A673 (cell line): Measurements from ENCODE around the gene PTPRK. TPM values are rescaled to one million over a fixed set of nuclear protein-coding genes. Genes with fewer than 3 reads are reported as not detected.
A peak's percentile ranks its signal among the peaks of the same experiment; 100 is the strongest.

Experiments
- BruUV-seq: library from RNA; stranded (reverse); fragments of 400-500 nt; replicated peaks from 2 replicates; lab custom pipeline; 2021; lab: Mats Ljungman, UMichigan
- CTCF ChIA-PET: fragments of 300-600 bp; sonication (Branson Sonifier 250); formaldehyde crosslinking; loops from one replicate; lab custom pipeline; 2022; ENCODE audit warnings: antibody characterized with exemption; lab: Charles Lee
- POLR2A ChIA-PET: fragments of 300-600 bp; sonication (Branson Sonifier 250); formaldehyde crosslinking; loops from one replicate; lab custom pipeline; 2022; ENCODE audit warnings: antibody characterized with exemption; ENCODE audit not compliant: low non-redundant PET; lab: Charles Lee
- DNase-seq: peaks from one replicate; pipeline ENCODE4 v3.0.0-alpha.2; 2015; ENCODE audit warnings: low spot score
- H3K27ac ChIP-seq: fragments of 200-600 bp; sonication (generic); 2 replicates; pipeline ENCODE4 v1.5.1; 2016; ENCODE audit warnings: mixed run types, low read depth, mild to moderate bottlenecking, mixed read lengths, antibody characterized with exemption, low read length; ENCODE audit not compliant: poor library complexity, severe bottlenecking
- H3K27me3 ChIP-seq: fragments of 200-600 bp; sonication (generic); replicated peaks from 2 replicates; pipeline ENCODE4 v1.6.1; 2017; ENCODE audit warnings: mixed run types, low read depth, mild to moderate bottlenecking, mixed read lengths, antibody characterized with exemption, low read length; ENCODE audit not compliant: insufficient read depth, poor library complexity
- H3K36me3 ChIP-seq: fragments of 200-600 bp; sonication (generic); 2 replicates; pipeline ENCODE4 v1.6.1; 2016; ENCODE audit warnings: mixed run types, mild to moderate bottlenecking, mixed read lengths, antibody characterized with exemption, low read length; ENCODE audit not compliant: insufficient read depth, poor library complexity, severe bottlenecking
- H3K4me1 ChIP-seq: fragments of 200-600 bp; sonication (generic); 2 replicates; pipeline ENCODE4 v1.6.1; 2017; ENCODE audit warnings: mixed run types, mild to moderate bottlenecking, mixed read lengths, antibody characterized with exemption, low read length; ENCODE audit not compliant: insufficient read depth, poor library complexity, severe bottlenecking
- H3K4me3 ChIP-seq: fragments of 200-600 bp; sonication (generic); 2 replicates; pipeline ENCODE4 v1.5.1; 2016; ENCODE audit warnings: low read depth, mixed run types, mild to moderate bottlenecking, mixed read lengths, low read length; ENCODE audit not compliant: poor library complexity, severe bottlenecking
- H3K9me3 ChIP-seq: fragments of 200-600 bp; sonication (generic); 2 replicates; pipeline ENCODE4 v1.6.1; 2016; ENCODE audit warnings: mixed run types, low read depth, mild to moderate bottlenecking, mixed read lengths, antibody characterized with exemption, low read length; ENCODE audit not compliant: poor library complexity, severe bottlenecking
- CTCF ChIP-seq: fragments of 300-800, 200-600 bp; sonication (generic); conservative IDR thresholded peaks from 2 replicates; pipeline ENCODE4 v1.5.1; 2017; ENCODE audit warnings: low read depth, mild to moderate bottlenecking, antibody characterized with exemption, low read length, moderate library complexity, mixed read lengths
- EZH2 ChIP-seq: fragments of 200-600 bp; sonication (generic); IDR thresholded peaks from 2 replicates; pipeline ENCODE4 v1.6.1; 2017; ENCODE audit warnings: borderline replicate concordance, low read depth, mild to moderate bottlenecking, mixed read lengths, antibody characterized with exemption, low read length; ENCODE audit not compliant: poor library complexity, severe bottlenecking
- intact Hi-C: fragments of 100-400 bp; cut with micrococcal nuclease; formaldehyde crosslinking; loops from one replicate; pipeline ENCODE4 v1.10.0; 2022; ENCODE audit not compliant: unreplicated experiment
- total RNA-seq: library from RNA; stranded (reverse); gene quantifications from 2 replicates; pipeline ENCODE4 v1.2.3, GENCODE V29; 2021

Gene PTPRK
- total RNA-seq, 1 experiment from 2014 or later = 77.3 TPM

DNA sequence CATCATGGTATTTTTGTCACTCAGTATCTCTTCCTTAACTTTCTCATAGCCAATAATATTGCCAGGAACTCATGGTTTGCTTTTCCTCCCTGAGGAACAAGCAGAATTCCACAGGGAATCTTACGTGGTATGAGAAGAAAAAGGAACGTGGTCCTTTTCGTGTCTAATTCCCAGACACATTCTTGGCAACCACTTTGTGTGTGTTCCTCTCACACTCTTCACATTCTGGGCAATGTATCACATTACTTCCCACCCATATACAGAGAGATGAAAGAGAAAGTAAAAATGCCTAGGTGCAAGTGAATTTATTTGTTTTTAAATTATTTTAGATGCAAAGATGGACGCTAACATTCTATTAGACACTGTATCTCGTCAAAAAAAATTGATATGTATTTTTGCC lies 102.7 kb downstream of the PTPRK start:
- peaks cover 9% of the 10 kb centered on the region for H3K9me3 ChIP-seq
- BruUV-seq = no TSS peak
- TF ChIP-seq CTCF (no peak), EZH2 (no peak)
- no peaks in the 10 kb centered on the region for H3K36me3 ChIP-seq
- ChIA-PET POLR2A (no interaction called here), CTCF (no interaction called here)
- H3K4me3 ChIP-seq = no peak overlapping the region
- DNase-seq = no peak
- H3K4me1 ChIP-seq = peaks cover 30% of the 10 kb centered on the region
- intact Hi-C loops = no loop called here
- no peaks in the 10 kb centered on the region for H3K27me3 ChIP-seq
- H3K27ac ChIP-seq = no peak overlapping the region

GRCh38 chr6:128415387-128415786 lies 105.0 kb downstream of the PTPRK start:
- CTCF ChIA-PET = no interaction called here
- Histone ChIP-seq H3K36me3 (no peaks in the 10 kb centered on the region), H3K27ac (no peak overlapping the region), H3K4me3 (no peak overlapping the region), H3K27me3 (no peaks in the 10 kb centered on the region), H3K4me1 (peaks cover 38% of the 10 kb centered on the region), H3K9me3 (peaks cover 9% of the 10 kb centered on the region)
- POLR2A ChIA-PET = interaction anchor here (0.6 kb wide), 1 partner anchor 11 kb away, joined by 3 read pairs; no protein-coding TSS in a partner anchor
- intact Hi-C loops = no loop called here
- BruUV-seq = no TSS peak
- TF ChIP-seq EZH2 = no peak
- TF ChIP-seq CTCF = no peak
- no peak for DNase-seq

- POLR2A ChIA-PET = interaction anchor here (0.6 kb wide), 1 partner anchor 10 kb away, joined by 3 read pairs; no protein-coding TSS in a partner anchor
- BruUV-seq = no TSS peak
- TF ChIP-seq CTCF (no peak), EZH2 (no peak)
- DNase-seq = peak; percentile 55
- no peak overlapping the region for H3K27ac ChIP-seq
- H3K27me3 ChIP-seq = no peaks in the 10 kb centered on the region
- no peak overlapping the region for H3K4me3 ChIP-seq
- peaks cover 9% of the 10 kb centered on the region for H3K9me3 ChIP-seq
- H3K36me3 ChIP-seq = no peaks in the 10 kb centered on the region
- intact Hi-C loops = no loop called here
- CTCF ChIA-PET = no interaction called here
- peaks cover 39% of the 10 kb centered on the region for H3K4me1 ChIP-seq
These were observed 105.5 kb downstream of the PTPRK start for GRCh38 chr6:128414943-128415342.
